HG03045 (cell line): ENCODE measurements around the gene FHL3.
A peak's percentile ranks its signal among the peaks of the same experiment; 100 is the strongest.
"Not testable (repeated sequence)": the region's sequence is repeated elsewhere in the genome, so short reads cannot be mapped to it uniquely, and the experiment has no call there.

Experiments used
- ATAC-seq: cut with Tn5 transposase; IDR thresholded peaks from one replicate; pipeline ENCODE4 v1.9.1; 2021; ENCODE audit warnings: mild to moderate bottlenecking, moderate library complexity; ENCODE audit not compliant: unreplicated experiment

Gene FHL3

GRCh38 chr1:37995751-37996345 lies 9.5 kb downstream of the FHL3 start:
- ATAC-seq, result no peak

GRCh38 chr1:37994886-37995566 lies 10.3 kb downstream of the FHL3 start:
- no peak for ATAC-seq

GRCh38 chr1:37989361-37989930 lies 15.9 kb downstream of the FHL3 start:
- ATAC-seq, result peak; percentile 30

GRCh38 chr1:37987679-37988078 lies 17.6 kb downstream of the FHL3 start:
- no peak for ATAC-seq

- ATAC-seq, result no peak
These were observed 21.8 kb downstream of the FHL3 start for GRCh38 chr1:37983546-37983945.

- no peak for ATAC-seq
These were observed 26.8 kb downstream of the FHL3 start for GRCh38 chr1:37978541-37978940.

GRCh38 chr1:37975083-37975482 lies 30.2 kb downstream of the FHL3 start:
- not testable (repeated sequence) for ATAC-seq

- ATAC-seq, result no peak
These were observed 30.7 kb downstream of the FHL3 start for GRCh38 chr1:37974567-37974966.

- not testable (repeated sequence) for ATAC-seq
These were observed 31.6 kb downstream of the FHL3 start for GRCh38 chr1:37973684-37974083.

GRCh38 chr1:37965301-37965700 lies 40.0 kb downstream of the FHL3 start:
- no peak for ATAC-seq

- not testable (repeated sequence) for ATAC-seq
These were observed 41.2 kb downstream of the FHL3 start for GRCh38 chr1:37964106-37964505.

- no peak for ATAC-seq
These were observed 46.6 kb downstream of the FHL3 start for GRCh38 chr1:37958690-37959089.

GRCh38 chr1:37955685-37956084 lies 49.6 kb downstream of the FHL3 start:
- no peak for ATAC-seq

GRCh38 chr1:37954316-37954971 lies 50.9 kb downstream of the FHL3 start:
- ATAC-seq, result no peak

GRCh38 chr1:37952738-37953137 lies 52.6 kb downstream of the FHL3 start:
- ATAC-seq, result no peak

- no peak for ATAC-seq
These were observed 53.3 kb downstream of the FHL3 start for GRCh38 chr1:37951783-37952624.

GRCh38 chr1:37951041-37951782 lies 54.1 kb downstream of the FHL3 start:
- ATAC-seq, result no peak

- no peak for ATAC-seq
These were observed 55.7 kb downstream of the FHL3 start for GRCh38 chr1:37949524-37950152.

GRCh38 chr1:37948841-37949240 lies 56.5 kb downstream of the FHL3 start:
- ATAC-seq, result no peak

GRCh38 chr1:37948166-37948565 lies 57.1 kb downstream of the FHL3 start:
- ATAC-seq, result no peak
